HUES64 (cell line): ENCODE measurements around the gene CLN3.
"Not testable (repeated sequence)": the region's sequence is repeated elsewhere in the genome, so short reads cannot be mapped to it uniquely, and the experiment has no call there.

Experiments
- H3K27ac ChIP-seq: 2 replicates; pipeline ENCODE4 v1.7.0; 2013; ENCODE audit warnings: low read depth, low read length, inconsistent platforms
- H3K27me3 ChIP-seq: 2 replicates; pipeline ENCODE4 v1.6.1; 2013; ENCODE audit warnings: mild to moderate bottlenecking, low read length; ENCODE audit not compliant: insufficient read depth
- H3K36me3 ChIP-seq: 2 replicates; pipeline ENCODE4 v1.6.1; 2013; ENCODE audit warnings: mild to moderate bottlenecking, low read length; ENCODE audit not compliant: insufficient read depth
- H3K4me1 ChIP-seq: 2 replicates; pipeline ENCODE4 v1.6.1; 2013; ENCODE audit warnings: mild to moderate bottlenecking, low read length, moderate library complexity; ENCODE audit not compliant: insufficient read depth
- H3K4me3 ChIP-seq: 2 replicates; pipeline ENCODE4 v1.5.1; 2013; ENCODE audit warnings: mild to moderate bottlenecking, low read length, moderate library complexity
- H3K9ac ChIP-seq: 2 replicates; pipeline ENCODE4 v1.6.1; 2013; ENCODE audit warnings: mild to moderate bottlenecking, low read depth, low read length
- H3K9me3 ChIP-seq: 2 replicates; pipeline ENCODE4 v1.6.1; 2013; ENCODE audit warnings: low read depth, low read length; ENCODE audit not compliant: insufficient read depth
- WGBS: fragments of 150-250, 120-280 bp; methylation state at CpG from one replicate; pipeline ENCODE4 v1.1.7; 2013; ENCODE audit warnings: missing lambda C conversion rate; 5-methylcytosine and 5-hydroxymethylcytosine counted together

CLN3 gene

GRCh38 chr16:28528463-28528867 is 36.6 kb upstream of the CLN3 start:
- Histone ChIP-seq H3K9me3 (no peaks in the 10 kb centered on the region), H3K4me1 (0 out of 2 replicates have a peak, but pooled peaks cover 4% of the 10 kb centered on the region), H3K27me3 (no peaks in the 10 kb centered on the region), H3K9ac (no peak overlapping the region), H3K27ac (no peak overlapping the region), H3K4me3 (no peak overlapping the region), H3K36me3 (no peaks in the 10 kb centered on the region)
- WGBS, result 92% methylated on average over 5 of the region's 5 CpGs

GRCh38 chr16:28527985-28528384 is 36.1 kb upstream of the CLN3 start:
- no peak overlapping the region for H3K9ac ChIP-seq
- H3K9me3 ChIP-seq, result no peaks in the 10 kb centered on the region
- no peaks in the 10 kb centered on the region for H3K36me3 ChIP-seq
- no peak overlapping the region for H3K4me3 ChIP-seq
- 92% methylated on average over 3 of the region's 5 CpGs for WGBS
- 0 out of 2 replicates have a peak, but pooled peaks cover 4% of the 10 kb centered on the region for H3K4me1 ChIP-seq
- no peak overlapping the region for H3K27ac ChIP-seq
- no peaks in the 10 kb centered on the region for H3K27me3 ChIP-seq

GRCh38 chr16:28527100-28527785 is 35.4 kb upstream of the CLN3 start:
- H3K9me3 ChIP-seq, H3K9ac ChIP-seq, H3K36me3 ChIP-seq, H3K27me3 ChIP-seq, H3K4me3 ChIP-seq, H3K4me1 ChIP-seq, H3K27ac ChIP-seq: not testable (repeated sequence)
- WGBS, result 90% methylated on average over 7 of the region's 7 CpGs

GRCh38 chr16:28526201-28527099 is 34.6 kb upstream of the CLN3 start:
- Histone ChIP-seq H3K9me3 (no peaks in the 10 kb centered on the region), H3K4me3 (no peak overlapping the region), H3K9ac (no peak overlapping the region), H3K4me1 (no peaks in the 10 kb centered on the region), H3K27me3 (no peaks in the 10 kb centered on the region), H3K27ac (no peak overlapping the region), H3K36me3 (no peaks in the 10 kb centered on the region)
- 94% methylated on average over 10 of the region's 11 CpGs for WGBS

GRCh38 chr16:28524681-28525171 is 32.9 kb upstream of the CLN3 start:
- H3K27ac ChIP-seq, result no peak overlapping the region
- no peak overlapping the region for H3K4me3 ChIP-seq
- WGBS, result 91% methylated on average over 6 of the region's 6 CpGs
- H3K36me3 ChIP-seq, result no peaks in the 10 kb centered on the region
- H3K9me3 ChIP-seq, result no peaks in the 10 kb centered on the region
- H3K27me3 ChIP-seq, result no peaks in the 10 kb centered on the region
- H3K9ac ChIP-seq, result no peak overlapping the region
- no peaks in the 10 kb centered on the region for H3K4me1 ChIP-seq

- no peaks in the 10 kb centered on the region for H3K27me3 ChIP-seq
- no peak overlapping the region for H3K4me3 ChIP-seq
- H3K9ac ChIP-seq, result no peak overlapping the region
- 90% methylated on average over 11 of the region's 11 CpGs for WGBS
- no peaks in the 10 kb centered on the region for H3K9me3 ChIP-seq
- H3K27ac ChIP-seq, result no peak overlapping the region
- H3K36me3 ChIP-seq, result no peaks in the 10 kb centered on the region
- no peaks in the 10 kb centered on the region for H3K4me1 ChIP-seq
Measured at GRCh38 chr16:28522792-28523191, 30.9 kb upstream of the CLN3 start.

GRCh38 chr16:28521436-28521835 is 29.6 kb upstream of the CLN3 start:
- WGBS, result 93% methylated on average over 6 of the region's 6 CpGs
- Histone ChIP-seq H3K36me3 (no peaks in the 10 kb centered on the region), H3K27ac (no peak overlapping the region), H3K27me3 (no peaks in the 10 kb centered on the region), H3K9ac (no peak overlapping the region), H3K4me3 (no peak overlapping the region), H3K4me1 (no peaks in the 10 kb centered on the region), H3K9me3 (no peaks in the 10 kb centered on the region)

GRCh38 chr16:28520672-28521071 is 28.8 kb upstream of the CLN3 start:
- Histone ChIP-seq H3K36me3 (no peaks in the 10 kb centered on the region), H3K27ac (no peak overlapping the region), H3K4me3 (no peak overlapping the region), H3K27me3 (no peaks in the 10 kb centered on the region), H3K9me3 (no peaks in the 10 kb centered on the region), H3K4me1 (no peaks in the 10 kb centered on the region), H3K9ac (no peak overlapping the region)
- 80% methylated on average over 5 of the region's 7 CpGs for WGBS

- Histone ChIP-seq H3K27ac (no peak overlapping the region), H3K4me3 (no peak overlapping the region), H3K4me1 (no peaks in the 10 kb centered on the region), H3K36me3 (no peaks in the 10 kb centered on the region), H3K9me3 (no peaks in the 10 kb centered on the region), H3K9ac (no peak overlapping the region), H3K27me3 (no peaks in the 10 kb centered on the region)
- 92% methylated on average over 7 of the region's 7 CpGs for WGBS
Measured at GRCh38 chr16:28514246-28514645, 22.4 kb upstream of the CLN3 start.

GRCh38 chr16:28513484-28514181 is 21.8 kb upstream of the CLN3 start:
- Histone ChIP-seq H3K4me3 (no peak overlapping the region), H3K9me3 (no peaks in the 10 kb centered on the region), H3K27me3 (no peaks in the 10 kb centered on the region), H3K36me3 (no peaks in the 10 kb centered on the region), H3K27ac (no peak overlapping the region), H3K9ac (no peak overlapping the region), H3K4me1 (no peaks in the 10 kb centered on the region)
- 89% methylated on average over 12 of the region's 12 CpGs for WGBS
